NCI-H1417 (cell line): ENCODE data around the gene C2CD3.
"Not testable (repeated sequence)": the region's sequence is repeated elsewhere in the genome, so short reads cannot be mapped to it uniquely, and the experiment has no call there.

ENCODE experiments used
- DNase-seq, 3 experiments: peaks; one replicate each; lab custom pipeline; 2025; lab: John Stamatoyannopoulos, UW

Gene C2CD3

DNA sequence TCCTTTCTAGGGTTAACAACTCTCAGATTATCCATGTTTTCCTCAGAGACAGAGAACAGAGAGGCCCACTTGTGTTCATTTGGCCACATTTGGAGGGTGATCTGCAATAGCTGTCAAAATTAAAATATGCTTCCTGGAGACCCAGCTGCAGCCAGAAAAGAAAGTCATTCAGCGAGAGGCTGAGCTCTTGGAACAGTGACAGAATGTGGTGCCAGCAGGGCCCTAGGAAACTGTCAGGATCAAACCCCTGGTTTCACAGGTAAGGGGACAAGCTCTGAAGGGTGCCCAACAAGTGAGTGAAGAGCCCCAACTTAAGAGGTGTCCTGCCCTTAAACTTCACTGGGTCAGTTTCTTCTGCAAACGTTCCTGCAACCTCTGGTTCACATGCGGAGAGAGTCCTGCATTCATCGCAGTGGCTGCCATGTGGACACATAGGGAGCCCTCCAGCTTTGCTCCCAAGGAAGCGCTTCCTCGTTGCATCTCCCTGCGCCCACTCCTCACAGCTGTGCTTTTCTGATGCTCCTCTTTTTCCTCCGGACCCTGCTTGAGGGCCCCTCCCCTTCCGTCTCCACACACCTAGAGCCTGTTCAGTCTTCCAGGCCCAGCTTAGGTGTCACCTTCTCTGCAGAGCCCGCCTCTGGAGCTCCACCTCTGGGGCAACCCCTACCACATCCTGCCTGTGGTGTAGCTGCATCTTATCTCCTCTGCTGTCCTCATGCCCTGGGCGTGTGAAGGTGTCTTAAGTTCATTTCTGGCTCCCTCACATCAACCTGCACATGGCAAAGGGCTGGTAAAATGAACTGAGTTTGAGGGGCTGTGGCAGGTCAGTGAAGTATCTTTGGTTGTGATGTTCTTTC is 165.8 kb downstream of the C2CD3 start:
- no peak for DNase-seq

DNA sequence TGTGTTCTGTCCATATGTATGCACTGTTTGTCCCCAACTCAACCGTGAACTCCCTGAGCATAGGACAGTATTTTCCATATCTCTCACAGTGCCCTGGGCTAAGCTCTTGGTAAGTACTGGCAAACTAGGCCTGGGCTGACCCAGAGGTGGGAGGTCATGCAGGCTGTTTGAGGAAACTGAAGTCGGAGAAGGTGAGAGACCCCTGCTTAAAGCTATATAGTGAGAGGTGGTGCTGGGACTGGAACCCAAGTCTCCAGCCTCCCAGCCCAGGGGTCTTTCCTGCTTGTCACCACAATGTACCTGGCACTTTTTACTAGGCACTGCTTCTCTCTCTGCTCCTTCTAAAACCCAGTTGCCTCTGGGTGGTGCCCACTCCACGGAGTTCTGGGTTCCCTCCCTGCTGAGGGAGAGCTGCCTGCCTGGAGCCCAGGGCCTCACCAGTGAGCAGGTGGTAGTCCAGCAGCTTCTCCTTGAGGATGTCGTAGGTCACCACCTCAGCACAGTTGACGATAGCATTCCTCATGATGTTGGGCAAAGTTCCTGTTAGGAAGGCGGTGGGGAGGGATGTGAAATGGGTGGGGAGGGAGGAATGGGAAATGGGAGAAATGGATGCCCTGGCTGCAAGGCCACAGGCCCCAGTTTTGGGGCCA is 166.6 kb downstream of the C2CD3 start:
- no peak for DNase-seq

- no peak for DNase-seq
Measured at GRCh38 chr11:74002832-74003231, 168.0 kb downstream of the C2CD3 start.

DNA sequence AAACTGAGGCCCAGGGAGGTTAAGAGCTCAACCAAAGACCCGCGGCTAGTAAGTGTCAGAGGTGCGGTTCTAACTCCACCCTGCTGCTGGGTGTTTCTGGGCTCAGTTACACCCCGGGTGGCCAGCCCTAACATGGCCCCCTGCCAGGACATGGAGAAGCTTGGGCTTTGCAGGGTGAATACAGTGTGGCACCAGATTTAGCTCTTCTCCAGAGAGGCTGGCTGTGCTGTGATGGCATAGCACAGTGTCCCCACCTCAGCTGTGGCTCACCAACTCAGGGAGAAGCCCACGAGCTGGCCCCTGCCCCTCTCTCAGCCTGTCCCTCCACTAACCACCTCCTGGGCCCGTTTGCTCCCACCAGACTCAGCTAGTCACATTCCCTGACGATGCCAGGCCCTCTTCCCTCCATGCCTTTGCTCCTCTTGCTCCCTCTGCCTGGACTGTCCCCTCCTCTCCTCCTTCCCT is 168.9 kb downstream of the C2CD3 start:
- DNase-seq: no peak

- DNase-seq: peak in 1 of 3 experiments; percentile 15
Measured at GRCh38 chr11:74000307-74001133, 170.3 kb downstream of the C2CD3 start.

GRCh38 chr11:73999581-74000306 is 171.1 kb downstream of the C2CD3 start:
- peak; percentile 11 to 86 (median 46) for DNase-seq

DNA sequence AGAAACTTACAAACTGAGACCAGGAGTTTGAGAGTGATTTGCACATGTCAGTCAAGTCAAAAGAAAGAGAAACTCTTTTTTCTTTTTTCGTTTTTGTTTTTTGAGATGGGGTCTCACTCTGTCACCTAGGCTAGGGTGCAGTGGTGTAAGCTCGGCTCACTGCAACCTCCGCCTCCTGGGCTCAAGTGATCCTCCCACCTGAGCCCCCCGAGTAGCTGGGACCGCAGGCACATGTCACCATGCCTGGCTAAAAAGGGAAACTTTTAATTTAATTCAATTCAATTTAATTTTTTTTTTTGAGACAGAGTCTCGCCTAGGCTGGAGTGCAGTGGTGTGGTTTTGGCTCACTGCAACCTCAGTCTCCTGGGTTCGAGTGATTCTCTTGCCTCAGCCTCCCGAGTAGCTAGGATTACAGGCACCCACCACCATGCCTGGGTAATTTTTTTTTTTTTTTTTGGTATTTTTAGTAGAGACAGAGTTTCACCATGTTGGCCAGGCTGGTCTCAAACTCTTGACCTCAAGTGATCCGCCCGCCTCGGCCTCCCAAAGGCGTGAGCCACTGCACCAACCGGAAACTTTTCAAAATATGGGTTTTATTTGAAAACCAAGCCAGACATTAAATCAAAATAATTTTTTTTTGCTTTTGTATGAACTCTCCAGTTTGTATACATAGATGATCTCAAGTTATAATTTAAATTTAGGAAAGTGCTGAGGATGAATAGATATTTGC is 171.8 kb downstream of the C2CD3 start:
- no peak for DNase-seq

GRCh38 chr11:73997120-73997770 is 173.6 kb downstream of the C2CD3 start:
- DNase-seq: no peak

- peak in 2 of 3 experiments; percentile 11 to 47 for DNase-seq
Measured at GRCh38 chr11:73996161-73996747, 174.5 kb downstream of the C2CD3 start.

GRCh38 chr11:73995731-73996130 is 175.1 kb downstream of the C2CD3 start:
- no peak for DNase-seq

DNA sequence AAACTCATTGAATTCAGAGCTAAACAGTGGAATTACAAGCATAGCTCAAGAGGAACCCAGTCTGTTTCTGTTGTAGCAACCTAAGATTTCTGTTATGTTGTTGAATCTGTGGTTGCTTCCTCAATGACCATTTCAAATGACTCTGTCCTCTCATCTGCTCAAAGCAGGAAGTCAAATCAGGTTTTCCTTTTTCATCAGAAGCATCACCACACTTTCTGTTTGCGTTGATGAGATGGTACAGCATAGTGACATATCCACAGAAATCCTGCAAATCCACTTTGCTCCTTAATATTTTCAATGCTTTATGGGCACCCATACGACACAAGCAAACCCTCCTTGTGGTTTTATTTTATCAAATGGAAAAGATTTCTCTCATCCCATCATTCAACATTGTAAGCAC is 175.6 kb downstream of the C2CD3 start:
- DNase-seq: no peak

GRCh38 chr11:73991471-73992006 is 179.3 kb downstream of the C2CD3 start:
- no peak for DNase-seq

- peak in 2 of 3 experiments; percentile 32 to 60 for DNase-seq
Measured at GRCh38 chr11:73990730-73991129, 180.1 kb downstream of the C2CD3 start.

GRCh38 chr11:73989156-73989555 is 181.6 kb downstream of the C2CD3 start:
- no peak for DNase-seq

DNA sequence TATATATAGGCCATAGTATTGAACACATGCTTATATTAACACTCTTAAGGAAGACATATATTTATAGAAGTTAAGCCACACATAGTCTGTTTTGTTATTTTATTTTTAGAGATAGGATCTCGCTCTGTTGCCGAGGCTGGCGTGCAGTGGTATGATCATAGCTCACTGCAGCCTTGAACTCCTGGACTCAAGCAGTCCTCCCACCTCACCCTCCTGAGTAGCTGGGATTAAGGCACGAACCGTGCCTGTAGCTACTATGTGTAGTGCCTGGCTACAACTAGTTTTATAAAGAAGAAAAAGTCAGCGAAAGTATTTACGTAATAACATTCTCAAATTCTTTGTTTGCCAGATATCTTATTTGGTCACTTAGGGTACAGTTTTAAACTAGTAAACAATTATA is 182.6 kb downstream of the C2CD3 start:
- no peak for DNase-seq

- DNase-seq: not testable (repeated sequence)
Measured at GRCh38 chr11:73985661-73986060, 185.1 kb downstream of the C2CD3 start.

- DNase-seq: peak; percentile 42 to 94 (median 45)
Measured at GRCh38 chr11:73983741-73984538, 186.9 kb downstream of the C2CD3 start.

DNA sequence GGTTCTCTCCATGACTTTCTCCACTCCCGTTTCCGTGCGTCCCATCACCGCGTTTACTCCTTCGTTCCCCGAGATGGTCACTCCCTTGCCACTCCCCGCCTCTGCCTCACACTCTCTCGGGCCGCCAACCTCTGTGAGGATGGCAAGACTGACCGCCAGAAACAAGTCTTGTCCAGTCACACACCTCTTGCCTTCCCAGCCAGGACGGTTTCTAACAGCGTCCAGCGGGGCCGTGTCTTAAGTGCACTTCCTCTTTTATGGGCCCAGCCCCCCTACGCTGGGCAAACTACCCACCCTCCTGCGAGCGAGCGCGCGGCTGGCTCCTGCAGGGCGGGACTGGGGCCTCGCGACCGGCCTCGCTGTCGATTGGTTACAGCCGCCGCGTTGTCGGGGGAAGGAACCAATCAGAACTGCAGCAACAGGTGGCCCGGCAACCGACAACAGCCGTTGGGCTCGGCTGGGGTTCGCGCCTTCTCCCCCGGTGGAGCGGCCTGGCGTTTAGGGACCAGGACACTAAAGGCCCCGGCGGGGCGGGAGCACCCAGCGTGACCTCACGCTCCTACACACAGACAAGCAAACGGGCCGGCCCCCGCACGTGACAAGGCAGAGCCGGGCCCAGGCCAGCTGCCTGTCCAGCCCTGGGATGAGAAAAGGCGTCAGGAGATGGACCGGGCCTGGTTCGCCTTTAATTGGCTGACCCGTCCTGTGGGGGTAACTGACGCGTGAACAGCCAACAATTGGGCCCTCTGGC is 187.6 kb downstream of the C2CD3 start:
- DNase-seq: peak; percentile 95 to 99 (median 99)
